GM19035 (cell line): ENCODE data around the gene NDUFB3.
A peak's percentile ranks its signal among the peaks of the same experiment; 100 is the strongest.

Source experiments
- ATAC-seq: cut with Tn5 transposase; IDR thresholded peaks from one replicate; pipeline ENCODE4 v1.9.1; 2021; ENCODE audit not compliant: unreplicated experiment

NDUFB3 gene

GRCh38 chr2:201127570-201127969, 55.8 kb downstream of the NDUFB3 start:
- no peak for ATAC-seq

GRCh38 chr2:201128033-201128432, 56.2 kb downstream of the NDUFB3 start:
- ATAC-seq: no peak

GRCh38 chr2:201128933-201129505, 57.2 kb downstream of the NDUFB3 start:
- ATAC-seq: no peak

- no peak for ATAC-seq
Observed at GRCh38 chr2:201130524-201131186, 58.9 kb downstream of the NDUFB3 start.

GRCh38 chr2:201132518-201132917, 60.7 kb downstream of the NDUFB3 start:
- peak; percentile 33 for ATAC-seq
